A549 (cell line): ENCODE data around the gene AKR1C1. TPM values are rescaled to one million over a fixed set of nuclear protein-coding genes. Genes with fewer than 3 reads are reported as not detected.

Source experiments
- ATAC-seq, 2 experiments: fragments of 200-7000 bp in 1 of 2; fragments of >200 bp in 1 of 2; cut with Nextera tagmentation in 1 of 2; cut with Tn5 transposase in 1 of 2; 3 replicates each; pipeline versions ENCODE4 v1.8.0 to v1.9.1; 2018 to 2020; ENCODE audit warnings: mild to moderate bottlenecking in 1 of 2, moderate library complexity in 1 of 2
- CTCF ChIA-PET: fragments of 300-600 bp; sonication (Branson Sonifier 250); formaldehyde crosslinking; extraction: SDS; loops from one replicate; lab custom pipeline; 2021; ENCODE audit warnings: antibody characterized with exemption, inconsistent platforms; lab: Yijun Ruan, JAX
- POLR2A ChIA-PET: fragments of 350-600 bp; formaldehyde crosslinking; extraction: SDS; loops from one replicate; lab custom pipeline; 2021; ENCODE audit warnings: antibody characterized with exemption, inconsistent platforms; lab: Yijun Ruan, JAX
- DNase-seq, 2 experiments: peaks; one replicate each; pipeline versions ENCODE4 v3.0.0 to v3.0.0-alpha.2; 2011 to 2016; ENCODE audit warnings: low read depth in 1 of 2, low spot score in 1 of 2
- FAIRE-seq: peaks from 2 replicates; lab custom pipeline; 2011; peaks lifted over from hg19 to GRCh38; lab: Jason Lieb, UNC
- H3K27ac ChIP-seq, 2 experiments: fragments of >200 bp; sonication (Bioruptor Twin); formaldehyde crosslinking; 3 replicates each; pipeline ENCODE4 v1.5.1; 2016 to 2017
- H3K4me1 ChIP-seq: fragments of >200 bp; sonication (Bioruptor Twin); formaldehyde crosslinking; 3 replicates; pipeline ENCODE4 v1.6.1; 2016
- H3K4me2 ChIP-seq: fragments of >200 bp; sonication (Bioruptor Twin); formaldehyde crosslinking; 3 replicates; pipeline ENCODE4 v1.6.1; 2016
- H3K4me3 ChIP-seq: fragments of >200 bp; sonication (Bioruptor Twin); formaldehyde crosslinking; 3 replicates; pipeline ENCODE4 v1.5.1; 2016
- H3K9me3 ChIP-seq: fragments of >200 bp; sonication (Bioruptor Twin); formaldehyde crosslinking; 3 replicates; pipeline ENCODE4 v1.6.1; 2016
- CBX8 ChIP-seq: fragments of 200-600 bp; sonication (generic); IDR thresholded peaks from 2 replicates; pipeline ENCODE4 v1.6.1; 2016
- CEBPB ChIP-seq, 2 experiments: fragments of >200 bp in 1 of 2; sonication (Bioruptor Twin) in 1 of 2; formaldehyde crosslinking in 1 of 2; IDR thresholded peaks; 2 replicates each; pipeline ENCODE4 v1.6.1; 2012 to 2016
- EP300 ChIP-seq, 2 experiments: fragments of >200 bp; sonication (Bioruptor Twin); formaldehyde crosslinking; IDR thresholded peaks; 2 replicates in 1 of 2; 3 replicates in 1 of 2; pipeline ENCODE4 v1.6.1; 2016 to 2017
- ESRRA ChIP-seq: fragments of 150-350 bp; IDR thresholded peaks from 2 replicates; pipeline ENCODE4 v1.6.1; 2014; ENCODE audit warnings: mild to moderate bottlenecking, low read length, borderline replicate concordance
- FOSB ChIP-seq: fragments of 250-450 bp; sonication (Bioruptor Pico); IDR thresholded peaks from 2 replicates; pipeline ENCODE4 v1.5.0; 2020; ENCODE audit warnings: mild to moderate bottlenecking, moderate library complexity
- FOXS1 ChIP-seq: fragments of 250-450 bp; sonication (Bioruptor Pico); IDR thresholded peaks from 2 replicates; pipeline ENCODE4 v1.5.0; 2020; ENCODE audit warnings: mild to moderate bottlenecking, moderate library complexity
- GATA3 ChIP-seq: IDR thresholded peaks from 2 replicates; pipeline ENCODE4 v1.6.1; 2012; ENCODE audit warnings: borderline replicate concordance
- HDAC2 ChIP-seq: fragments of 200-600 bp; sonication (generic); IDR thresholded peaks from 2 replicates; pipeline ENCODE4 v1.6.1; 2016
- HOXA7 ChIP-seq: fragments of 250-450 bp; sonication (Bioruptor Pico); IDR thresholded peaks from 2 replicates; pipeline ENCODE4 v1.5.0; 2020; ENCODE audit warnings: mild to moderate bottlenecking, moderate library complexity
- HOXB13 ChIP-seq: fragments of 250-450 bp; sonication (Bioruptor Pico); IDR thresholded peaks from 2 replicates; pipeline ENCODE4 v1.5.0; 2020; ENCODE audit warnings: low read depth, mild to moderate bottlenecking, moderate library complexity
- NR3C1 ChIP-seq: fragments of >200 bp; sonication (Bioruptor Twin); formaldehyde crosslinking; IDR thresholded peaks from 3 replicates; pipeline ENCODE4 v1.6.1; 2017
- PHF8 ChIP-seq: fragments of 200-600 bp; sonication (generic); IDR thresholded peaks from 2 replicates; pipeline ENCODE4 v1.6.1; 2016; ENCODE audit warnings: low read depth, mild to moderate bottlenecking, antibody characterized with exemption, moderate library complexity, borderline replicate concordance
- POLR2A ChIP-seq: IDR thresholded peaks from 2 replicates; pipeline ENCODE4 v1.6.1; 2012; ENCODE audit warnings: mild to moderate bottlenecking, low read length
- RAD21 ChIP-seq, 2 experiments: fragments of >200 bp in 1 of 2; sonication (Bioruptor Twin) in 1 of 2; formaldehyde crosslinking in 1 of 2; IDR thresholded peaks in 1 of 2; conservative IDR thresholded peaks in 1 of 2; 2 replicates in 1 of 2; 3 replicates in 1 of 2; pipeline ENCODE4 v1.6.1; 2012 to 2018; ENCODE audit warnings: inconsistent platforms in 1 of 2
- RARB ChIP-seq: fragments of 250-450 bp; sonication (Bioruptor Pico); IDR thresholded peaks from 2 replicates; pipeline ENCODE4 v1.8.0; 2021; ENCODE audit warnings: mild to moderate bottlenecking, moderate library complexity
- REST ChIP-seq: fragments of 200-600 bp; sonication (generic); IDR thresholded peaks from 2 replicates; pipeline ENCODE4 v1.6.1; 2016; ENCODE audit warnings: antibody characterized with exemption, mild to moderate bottlenecking, moderate library complexity
- TFCP2L1 ChIP-seq: fragments of 250-450 bp; sonication (Bioruptor Pico); IDR thresholded peaks from 2 replicates; pipeline ENCODE4 v1.5.0; 2021; ENCODE audit warnings: mild to moderate bottlenecking
- TP53 ChIP-seq: fragments of 250-450 bp; sonication (Bioruptor Pico); IDR thresholded peaks from 2 replicates; pipeline ENCODE4 v1.5.0; 2021; ENCODE audit warnings: mild to moderate bottlenecking, moderate library complexity
- ZC3H11A ChIP-seq: fragments of 450-650 bp; IDR thresholded peaks from 2 replicates; pipeline ENCODE4 v1.6.1; 2014; ENCODE audit warnings: antibody characterized with exemption, mild to moderate bottlenecking
- WGBS: methylation state at CpG from one replicate; pipeline ENCODE4 v1.1.6; 2017; ENCODE audit errors: missing lambda C conversion rate; 5-methylcytosine and 5-hydroxymethylcytosine counted together
- polyA plus RNA-seq, 4 experiments: library from polyadenylated mRNA; depleted of rRNA in 3 of 4; stranded (reverse); fragments of >200 nt; fragmentation: RNase III in 1 of 4; extraction: RNeasy Plus Mini Kit Qiagen cat#74134 plus additional on column Dnase treatment in 1 of 4; gene quantifications; 2 replicates in 3 of 4; 3 replicates in 1 of 4; pipeline ENCODE4 v1.2.3, GENCODE V29; 2011 to 2017
- TF ChIP-seq, protein P1 (sequence below): IDR thresholded peaks from 2 replicates; pipeline ENCODE4 v1.6.1; 2012
- TF ChIP-seq, protein P2 (sequence below): fragments of >200 bp; sonication (Bioruptor Twin); formaldehyde crosslinking; IDR thresholded peaks from 2 replicates; pipeline ENCODE4 v1.6.1; 2016
- TF ChIP-seq, protein P3 (sequence below): fragments of 150-350 bp; IDR thresholded peaks from 2 replicates; pipeline ENCODE4 v1.6.1; 2014; ENCODE audit warnings: low read depth, mild to moderate bottlenecking, low read length

The AKR1C1 gene
- polyA plus RNA-seq, 2 of the 4 experiments (the other 2 are of a cell fraction), result 970 to 1,148 TPM

- H3K4me2 ChIP-seq, result peak overlapping the region; percentile 58
- peak; percentile 72; the same call in 1 of the 2 replicates for TF ChIP-seq RARB
- TF ChIP-seq NR3C1, result no peak
- 0 out of 2 replicates have a peak, but pooled peaks have one; percentile 9 for TF ChIP-seq TFCP2L1 (CRISPR knock-in tag)
- no peak for TF ChIP-seq POLR2A
- TF ChIP-seq RAD21 (conservative IDR thresholded peaks at IDR 0.05 in 1 of 2, IDR thresholded peaks at IDR 0.05 in 1 of 2), result no peak
- TF ChIP-seq FOSB, result peak; percentile 77
- TF ChIP-seq REST, result no peak
- TF ChIP-seq ZC3H11A, result no peak
- TF ChIP-seq HOXA7 (CRISPR knock-in tag), result peak; percentile 89
- TF ChIP-seq, protein P1, sequence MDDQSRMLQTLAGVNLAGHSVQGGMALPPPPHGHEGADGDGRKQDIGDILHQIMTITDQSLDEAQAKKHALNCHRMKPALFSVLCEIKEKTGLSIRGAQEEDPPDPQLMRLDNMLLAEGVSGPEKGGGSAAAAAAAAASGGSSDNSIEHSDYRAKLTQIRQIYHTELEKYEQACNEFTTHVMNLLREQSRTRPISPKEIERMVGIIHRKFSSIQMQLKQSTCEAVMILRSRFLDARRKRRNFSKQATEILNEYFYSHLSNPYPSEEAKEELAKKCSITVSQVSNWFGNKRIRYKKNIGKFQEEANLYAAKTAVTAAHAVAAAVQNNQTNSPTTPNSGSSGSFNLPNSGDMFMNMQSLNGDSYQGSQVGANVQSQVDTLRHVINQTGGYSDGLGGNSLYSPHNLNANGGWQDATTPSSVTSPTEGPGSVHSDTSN, result no peak
- TF ChIP-seq, protein P2, sequence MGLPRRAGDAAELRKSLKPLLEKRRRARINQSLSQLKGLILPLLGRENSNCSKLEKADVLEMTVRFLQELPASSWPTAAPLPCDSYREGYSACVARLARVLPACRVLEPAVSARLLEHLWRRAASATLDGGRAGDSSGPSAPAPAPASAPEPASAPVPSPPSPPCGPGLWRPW, result no peak
- TF ChIP-seq HDAC2, result no peak
- TF ChIP-seq CEBPB (IDR thresholded peaks at IDR 0.05), result no peak
- TF ChIP-seq GATA3, result no peak
- peak; percentile 80; the same call in 1 of the 2 replicates for TF ChIP-seq TP53 (CRISPR knock-in tag)
- no peak for TF ChIP-seq EP300 (IDR thresholded peaks at IDR 0.05)
- no peak for TF ChIP-seq FOXS1 (CRISPR knock-in tag)
- TF ChIP-seq, protein P3, sequence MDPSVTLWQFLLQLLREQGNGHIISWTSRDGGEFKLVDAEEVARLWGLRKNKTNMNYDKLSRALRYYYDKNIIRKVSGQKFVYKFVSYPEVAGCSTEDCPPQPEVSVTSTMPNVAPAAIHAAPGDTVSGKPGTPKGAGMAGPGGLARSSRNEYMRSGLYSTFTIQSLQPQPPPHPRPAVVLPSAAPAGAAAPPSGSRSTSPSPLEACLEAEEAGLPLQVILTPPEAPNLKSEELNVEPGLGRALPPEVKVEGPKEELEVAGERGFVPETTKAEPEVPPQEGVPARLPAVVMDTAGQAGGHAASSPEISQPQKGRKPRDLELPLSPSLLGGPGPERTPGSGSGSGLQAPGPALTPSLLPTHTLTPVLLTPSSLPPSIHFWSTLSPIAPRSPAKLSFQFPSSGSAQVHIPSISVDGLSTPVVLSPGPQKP, result no peak
- TF ChIP-seq HOXB13, result no peak
- no peak for TF ChIP-seq ESRRA
- no peak for TF ChIP-seq PHF8
- TF ChIP-seq CBX8, result no peak
These were observed 17.6 kb downstream of the AKR1C1 start for GRCh38 chr10:4980793-4981192.

More at GRCh38 chr10:4980793-4981192, 17.6 kb downstream of the AKR1C1 start:
- Histone ChIP-seq H3K4me3 (no peak overlapping the region), H3K4me1 (peaks cover 83% of the 10 kb centered on the region), H3K9me3 (no peaks in the 10 kb centered on the region), H3K27ac (peak overlapping the region; percentile 81 to 93)
- ATAC-seq (no peak), DNase-seq (no peak), FAIRE-seq (no peak)
- ChIA-PET POLR2A (no interaction called here), CTCF (interaction anchor here (2.1 to 6.1 kb wide), 2 partner anchors 130 to 302 kb away, joined by 6 to 148 read pairs; no protein-coding TSS in a partner anchor)
- 79% methylated on average over 2 of the region's 2 CpGs for WGBS
